Measurements from ENCODE around the gene ANXA8. TPM values are rescaled to one million over a fixed set of nuclear protein-coding genes. Genes with fewer than 3 reads are reported as not detected.

The ANXA8 gene
- total RNA-seq, 1 experiment from 2014 or later = 0.22 TPM

DNA sequence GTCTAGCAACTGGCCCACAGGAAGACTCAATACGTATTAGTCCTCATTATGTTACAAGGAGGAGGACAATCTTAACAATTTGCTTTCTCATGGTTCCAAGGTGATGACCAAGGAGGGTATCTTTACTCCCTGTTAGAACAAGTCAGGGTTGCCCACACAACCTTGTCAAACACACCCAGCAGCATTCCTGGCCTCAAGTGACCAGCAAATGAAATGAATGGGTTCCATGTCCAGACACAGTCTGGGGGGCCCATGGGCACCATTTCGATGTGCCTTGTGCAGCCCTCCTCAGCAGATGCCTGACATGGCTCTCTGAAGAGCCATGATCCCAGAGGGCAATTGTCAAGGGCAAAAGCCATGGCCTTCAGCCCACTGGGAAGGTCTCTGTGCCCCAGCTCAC lies 40.8 kb downstream of the ANXA8 start:
- Histone ChIP-seq H2AFZ (ENCODE audit: low read length) (no peak overlapping the region), H3K14ac (ENCODE audit: insufficient read depth, low read length) (no peak overlapping the region), H4K5ac (ENCODE audit: insufficient read length, low read depth, low read length) (no peak overlapping the region), H3K23ac (ENCODE audit: insufficient read length, low read depth, low read length) (no peak overlapping the region), H3K18ac (ENCODE audit: insufficient read length, low read depth, low read length) (no peak overlapping the region), H3K4ac (ENCODE audit: low read depth, low read length) (no peak overlapping the region), H3K4me2 (ENCODE audit: insufficient read depth, insufficient read length, low read length) (no peak overlapping the region), H3K4me1 (ENCODE audit: insufficient read depth, low read length) (no peaks in the 10 kb centered on the region), H3K79me1 (ENCODE audit: insufficient read depth, low read depth, low read length, poor library complexity, severe bottlenecking) (no peaks in the 10 kb centered on the region), H3K56ac (ENCODE audit: insufficient read length, low read depth, low read length) (no peak overlapping the region), H3K27me3 (ENCODE audit: insufficient read depth, low read length) (no peaks in the 10 kb centered on the region), H3K27ac (ENCODE audit: insufficient read length, low read depth, low read length) (no peak overlapping the region), H3K23me2 (ENCODE audit: insufficient read length, low read depth, low read length, poor library complexity, severe bottlenecking) (no peaks in the 10 kb centered on the region), H2BK5ac (ENCODE audit: insufficient read length, low read length) (no peak overlapping the region), H4K91ac (ENCODE audit: insufficient read length, low read depth, low read length) (no peak overlapping the region), H3T11ph (ENCODE audit: low read length) (no peak overlapping the region), H2AK5ac (ENCODE audit: insufficient read length, low read length) (no peak overlapping the region), H4K8ac (replicated peaks; ENCODE audit: insufficient read length, low read depth, low read length) (no peak overlapping the region), H2BK20ac (ENCODE audit: low read depth, low read length, poor library complexity, severe bottlenecking) (no peak overlapping the region), H2BK120ac (ENCODE audit: low read depth, low read length, poor library complexity, severe bottlenecking) (no peak overlapping the region), H4K20me1 (ENCODE audit: control insufficient read depth, insufficient read depth, insufficient read length) (no peaks in the 10 kb centered on the region), H2BK15ac (ENCODE audit: low read depth, low read length) (no peak overlapping the region), H2BK12ac (ENCODE audit: insufficient read length, low read depth, low read length) (no peak overlapping the region), H3K9ac (ENCODE audit: extremely low read depth, insufficient read length, low read length) (no peak overlapping the region), H3K9me3 (ENCODE audit: control insufficient read depth, low read depth, low read length) (no peaks in the 10 kb centered on the region), H3K79me2 (ENCODE audit: insufficient read depth, low read length) (no peaks in the 10 kb centered on the region)
- DNase-seq = no peak
- Mint-ChIP-seq H3K36me3 (ENCODE audit: insufficient read depth in 1 of 3, low read depth in 3 of 3) (no peaks in the 10 kb centered on the region; a peak in 2 of 7 replicates), H3K27me3 (ENCODE audit: low read depth) (peaks cover 1% of the 10 kb centered on the region), H3K4me1 (peaks cover 0 to 2% of the 10 kb centered on the region in 2 experiments; a peak in 2 of 4 replicates), H3K4me3 (no peak overlapping the region), H3K27ac (no peak overlapping the region), H3K9me3 (peaks cover 11 to 13% of the 10 kb centered on the region in 2 experiments; a peak in 4 of 5 replicates)
- TF ChIP-seq, protein P1, sequence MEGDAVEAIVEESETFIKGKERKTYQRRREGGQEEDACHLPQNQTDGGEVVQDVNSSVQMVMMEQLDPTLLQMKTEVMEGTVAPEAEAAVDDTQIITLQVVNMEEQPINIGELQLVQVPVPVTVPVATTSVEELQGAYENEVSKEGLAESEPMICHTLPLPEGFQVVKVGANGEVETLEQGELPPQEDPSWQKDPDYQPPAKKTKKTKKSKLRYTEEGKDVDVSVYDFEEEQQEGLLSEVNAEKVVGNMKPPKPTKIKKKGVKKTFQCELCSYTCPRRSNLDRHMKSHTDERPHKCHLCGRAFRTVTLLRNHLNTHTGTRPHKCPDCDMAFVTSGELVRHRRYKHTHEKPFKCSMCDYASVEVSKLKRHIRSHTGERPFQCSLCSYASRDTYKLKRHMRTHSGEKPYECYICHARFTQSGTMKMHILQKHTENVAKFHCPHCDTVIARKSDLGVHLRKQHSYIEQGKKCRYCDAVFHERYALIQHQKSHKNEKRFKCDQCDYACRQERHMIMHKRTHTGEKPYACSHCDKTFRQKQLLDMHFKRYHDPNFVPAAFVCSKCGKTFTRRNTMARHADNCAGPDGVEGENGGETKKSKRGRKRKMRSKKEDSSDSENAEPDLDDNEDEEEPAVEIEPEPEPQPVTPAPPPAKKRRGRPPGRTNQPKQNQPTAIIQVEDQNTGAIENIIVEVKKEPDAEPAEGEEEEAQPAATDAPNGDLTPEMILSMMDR (conservative IDR thresholded peaks at IDR 0.05) = no peak
- WGBS (ENCODE audit: extremely low coverage, insufficient read length, low lambda C conversion rate) = no CpG with 5 or more reads among the region's 2 CpGs
